BLaER1 (cell line): ENCODE measurements around the gene NCOA1.
"Not testable (repeated sequence)": the region's sequence is repeated elsewhere in the genome, so short reads cannot be mapped to it uniquely, and the experiment has no call there.

Experiments
- H3K27ac ChIP-seq: shearing (Covaris generic); formaldehyde crosslinking; 2 replicates; pipeline ENCODE4 v1.8.1; 2022
- H3K27me3 ChIP-seq: shearing (Covaris generic); formaldehyde crosslinking; 2 replicates; pipeline ENCODE4 v1.8.1; 2022
- H3K36me3 ChIP-seq: shearing (Covaris generic); formaldehyde crosslinking; 2 replicates; pipeline ENCODE4 v1.8.1; 2022
- H3K4me1 ChIP-seq: shearing (Covaris generic); formaldehyde crosslinking; 2 replicates; pipeline ENCODE4 v1.8.1; 2022
- H3K4me2 ChIP-seq: shearing (Covaris generic); formaldehyde crosslinking; 2 replicates; pipeline ENCODE4 v1.8.1; 2022
- H3K4me3 ChIP-seq: shearing (Covaris generic); formaldehyde crosslinking; 2 replicates; pipeline ENCODE4 v1.8.1; 2022
- H3K9ac ChIP-seq: shearing (Covaris generic); formaldehyde crosslinking; 2 replicates; pipeline ENCODE4 v1.8.1; 2022
- H3K9me3 ChIP-seq: shearing (Covaris generic); formaldehyde crosslinking; 2 replicates; pipeline ENCODE4 v1.8.1; 2022
- H4K20me1 ChIP-seq: shearing (Covaris generic); formaldehyde crosslinking; 2 replicates; pipeline ENCODE4 v1.8.1; 2022
- Cebpa-rat ChIP-seq: shearing (Covaris generic); IDR thresholded peaks from 2 replicates; pipeline ENCODE4 v1.8.1; 2022

Gene NCOA1

GRCh38 chr2:24457696-24458386 is 33.2 kb upstream of the NCOA1 start:
- Histone ChIP-seq H3K9me3 (no peaks in the 10 kb centered on the region), H3K4me3 (no peak overlapping the region), H3K36me3 (no peaks in the 10 kb centered on the region), H3K4me1 (peaks cover 35% of the 10 kb centered on the region), H3K9ac (no peak overlapping the region), H3K27ac (no peak overlapping the region), H3K27me3 (no peaks in the 10 kb centered on the region), H4K20me1 (no peaks in the 10 kb centered on the region), H3K4me2 (no peak overlapping the region)
- no peak for TF ChIP-seq Cebpa-rat

- no peak overlapping the region for H3K9ac ChIP-seq
- H3K4me3 ChIP-seq: no peak overlapping the region
- H4K20me1 ChIP-seq: no peaks in the 10 kb centered on the region
- no peak overlapping the region for H3K4me2 ChIP-seq
- no peak overlapping the region for H3K27ac ChIP-seq
- no peaks in the 10 kb centered on the region for H3K27me3 ChIP-seq
- no peaks in the 10 kb centered on the region for H3K36me3 ChIP-seq
- H3K9me3 ChIP-seq: no peaks in the 10 kb centered on the region
- no peak for TF ChIP-seq Cebpa-rat
- peaks cover 28% of the 10 kb centered on the region for H3K4me1 ChIP-seq
Measured at GRCh38 chr2:24459224-24460161, 31.6 kb upstream of the NCOA1 start.

- H3K36me3 ChIP-seq: no peaks in the 10 kb centered on the region
- H3K4me2 ChIP-seq: peak overlapping the region; percentile 85
- no peak for TF ChIP-seq Cebpa-rat
- no peaks in the 10 kb centered on the region for H4K20me1 ChIP-seq
- H3K9me3 ChIP-seq: no peaks in the 10 kb centered on the region
- H3K4me1 ChIP-seq: peaks cover 22% of the 10 kb centered on the region
- no peaks in the 10 kb centered on the region for H3K27me3 ChIP-seq
- H3K9ac ChIP-seq: peak overlapping the region; percentile 4; the same call in 1 of the 2 replicates
- H3K27ac ChIP-seq: peak overlapping the region; percentile 62
- H3K4me3 ChIP-seq: peak overlapping the region; percentile 53
Measured at GRCh38 chr2:24461685-24462084, 29.4 kb upstream of the NCOA1 start.

GRCh38 chr2:24463271-24463670 is 27.8 kb upstream of the NCOA1 start:
- no peak for TF ChIP-seq Cebpa-rat

GRCh38 chr2:24466871-24467870 is 23.9 kb upstream of the NCOA1 start:
- TF ChIP-seq Cebpa-rat: no peak
- H3K4me2 ChIP-seq: no peak overlapping the region

More at GRCh38 chr2:24463271-24463670, 27.8 kb upstream of the NCOA1 start:
- Histone ChIP-seq H3K4me1 (peaks cover 22% of the 10 kb centered on the region), H3K27ac (no peak overlapping the region), H3K4me3 (no peak overlapping the region), H3K9ac (no peak overlapping the region), H3K4me2 (peak overlapping the region; percentile 85; the same call in 1 of the 2 replicates), H3K27me3 (no peaks in the 10 kb centered on the region), H4K20me1 (no peaks in the 10 kb centered on the region), H3K9me3 (no peaks in the 10 kb centered on the region), H3K36me3 (no peaks in the 10 kb centered on the region)

GRCh38 chr2:24468453-24468852 is 22.6 kb upstream of the NCOA1 start:
- H3K27me3 ChIP-seq, H3K36me3 ChIP-seq, H3K9ac ChIP-seq, H3K27ac ChIP-seq, H4K20me1 ChIP-seq, H3K4me1 ChIP-seq, H3K4me2 ChIP-seq, H3K9me3 ChIP-seq, H3K4me3 ChIP-seq: not testable (repeated sequence)

More at GRCh38 chr2:24466871-24467870, 23.9 kb upstream of the NCOA1 start:
- Histone ChIP-seq H3K27ac (no peak overlapping the region), H3K4me3 (no peak overlapping the region), H3K27me3 (no peaks in the 10 kb centered on the region), H3K9ac (no peak overlapping the region), H4K20me1 (no peaks in the 10 kb centered on the region), H3K4me1 (peaks cover 10% of the 10 kb centered on the region), H3K36me3 (no peaks in the 10 kb centered on the region), H3K9me3 (no peaks in the 10 kb centered on the region)

- Histone ChIP-seq H3K9ac (no peak overlapping the region), H3K27me3 (no peaks in the 10 kb centered on the region), H3K27ac (no peak overlapping the region), H3K4me1 (no peaks in the 10 kb centered on the region), H3K4me3 (no peak overlapping the region), H3K9me3 (no peaks in the 10 kb centered on the region), H3K4me2 (no peak overlapping the region), H4K20me1 (no peaks in the 10 kb centered on the region), H3K36me3 (no peaks in the 10 kb centered on the region)
- no peak for TF ChIP-seq Cebpa-rat
Measured at GRCh38 chr2:24469148-24469650, 21.9 kb upstream of the NCOA1 start.

- no peak overlapping the region for H3K4me2 ChIP-seq
- H3K4me1 ChIP-seq: no peaks in the 10 kb centered on the region
- no peak overlapping the region for H3K9ac ChIP-seq
- no peak overlapping the region for H3K27ac ChIP-seq
- H3K9me3 ChIP-seq: no peaks in the 10 kb centered on the region
- H3K36me3 ChIP-seq: no peaks in the 10 kb centered on the region
- TF ChIP-seq Cebpa-rat: no peak
- no peaks in the 10 kb centered on the region for H3K27me3 ChIP-seq
- H4K20me1 ChIP-seq: no peaks in the 10 kb centered on the region
- H3K4me3 ChIP-seq: no peak overlapping the region
Measured at GRCh38 chr2:24471662-24472061, 19.4 kb upstream of the NCOA1 start.

- H4K20me1 ChIP-seq: no peaks in the 10 kb centered on the region
- no peak overlapping the region for H3K4me2 ChIP-seq
- H3K9me3 ChIP-seq: no peaks in the 10 kb centered on the region
- H3K9ac ChIP-seq: no peak overlapping the region
- H3K27me3 ChIP-seq: no peaks in the 10 kb centered on the region
- no peak overlapping the region for H3K4me3 ChIP-seq
- H3K27ac ChIP-seq: no peak overlapping the region
- no peaks in the 10 kb centered on the region for H3K4me1 ChIP-seq
- TF ChIP-seq Cebpa-rat: no peak
- H3K36me3 ChIP-seq: no peaks in the 10 kb centered on the region
Measured at GRCh38 chr2:24472416-24472815, 18.6 kb upstream of the NCOA1 start.
